Left lung (tissue), 10 donors: ENCODE measurements around the gene VWC2L. TPM values are rescaled to one million over a fixed set of nuclear protein-coding genes. Genes with fewer than 3 reads are reported as not detected.
A peak's percentile ranks its signal among the peaks of the same experiment; 100 is the strongest.

Source experiments
- ATAC-seq: fragments of 200-7000 bp; cut with Tn5 transposase; one replicate; pipeline ENCODE4 v1.9.1; 2020; ENCODE audit warnings: moderate library complexity
- DNase-seq, 4 donors: peaks; one replicate each; pipeline ENCODE4 v3.0.0-alpha.2; 2013 to 2020
- H3K27ac ChIP-seq, 2 donors: fragments of 200-600 bp; sonication (generic) in 1 of 2; one replicate each; pipeline versions ENCODE4 v1.5.0 to v1.8.0; 2020 to 2021
- H3K27me3 ChIP-seq, 2 donors: fragments of 200-600 bp; sonication (generic) in 1 of 2; one replicate each; pipeline versions ENCODE4 v1.5.0 to v1.8.0; 2020 to 2021
- H3K36me3 ChIP-seq, 2 donors: fragments of 200-600 bp; sonication (generic) in 1 of 2; one replicate each; pipeline versions ENCODE4 v1.5.0 to v1.8.0; 2020 to 2021
- H3K4me1 ChIP-seq, 2 donors: fragments of 200-600 bp; one replicate each; pipeline ENCODE4 v1.8.0; 2021
- H3K4me3 ChIP-seq, 2 donors: fragments of 200-600 bp; sonication (generic) in 1 of 2; one replicate each; pipeline versions ENCODE4 v1.5.0 to v1.8.0; 2020 to 2021; ENCODE audit warnings: mild to moderate bottlenecking in 1 of 2
- H3K9me3 ChIP-seq, 2 donors: fragments of 200-600 bp; sonication (generic) in 1 of 2; one replicate each; pipeline versions ENCODE4 v1.5.0 to v1.8.0; 2020 to 2021
- CTCF ChIP-seq, 2 donors: fragments of 200-600 bp; sonication (generic) in 1 of 2; IDR thresholded peaks; one replicate each; pipeline versions ENCODE4 v1.5.0 to v1.8.0; 2021; ENCODE audit warnings: antibody characterized with exemption in 2 of 2
- intact Hi-C, 2 donors: fragments of 100-400 bp; cut with DNase I; formaldehyde crosslinking; loops; one replicate each; pipeline versions ENCODE4 v1.11.2 to v1.14.2; 2022
- polyA plus RNA-seq, 6 donors: library from polyadenylated mRNA; unstranded; fragments of 120-200 nt; gene quantifications; one replicate each; pipeline ENCODE4 v1.2.1, GENCODE V29; 2013; ENCODE audit not compliant: insufficient read length in 6 of 6
- total RNA-seq, 2 donors: library from RNA; stranded (reverse); fragmentation: NEBNext Ultra II Directional; extraction: Animal tissue kit (Norgen Biotek cat#: 25700); gene quantifications; one replicate each; pipeline ENCODE4 v1.2.1, GENCODE V29; 2021
- donor health status: DM: no; HTN: yes; CAD: no.
- donor health status: DM: no; HTN: no; CAD: no.

The VWC2L gene
- total and polyA plus RNA-seq, 8 donors = 0.06 TPM; not detected in 6

GRCh38 chr2:214465363-214466146 is 54.7 kb downstream of the VWC2L start:
- peak; percentile 36 for ATAC-seq
- no peaks in the 10 kb centered on the region for H3K36me3 ChIP-seq
- intact Hi-C loops = no loop called here
- no peaks in the 10 kb centered on the region for H3K27me3 ChIP-seq
- no peaks in the 10 kb centered on the region for H3K4me1 ChIP-seq
- H3K4me3 ChIP-seq = no peak overlapping the region
- TF ChIP-seq CTCF (IDR thresholded peaks at IDR 0.05) = no peak
- DNase-seq = no peak
- H3K9me3 ChIP-seq = peaks cover 0 to 3% of the 10 kb centered on the region in 2 donors
- no peak overlapping the region for H3K27ac ChIP-seq

GRCh38 chr2:214469728-214470127 is 58.9 kb downstream of the VWC2L start:
- Histone ChIP-seq H3K9me3 (no peaks in the 10 kb centered on the region), H3K27ac (no peak overlapping the region), H3K4me1 (no peaks in the 10 kb centered on the region), H3K4me3 (no peak overlapping the region), H3K36me3 (no peaks in the 10 kb centered on the region), H3K27me3 (no peaks in the 10 kb centered on the region)
- no peak for TF ChIP-seq CTCF (IDR thresholded peaks at IDR 0.05)
- no peak for ATAC-seq
- DNase-seq = no peak
- intact Hi-C loops = no loop called here

GRCh38 chr2:214471382-214471781 is 60.5 kb downstream of the VWC2L start:
- no peaks in the 10 kb centered on the region for H3K36me3 ChIP-seq
- DNase-seq = no peak
- intact Hi-C loops = no loop called here
- no peak overlapping the region for H3K4me3 ChIP-seq
- H3K27me3 ChIP-seq = no peaks in the 10 kb centered on the region
- no peaks in the 10 kb centered on the region for H3K4me1 ChIP-seq
- no peak for ATAC-seq
- no peaks in the 10 kb centered on the region for H3K9me3 ChIP-seq
- TF ChIP-seq CTCF (IDR thresholded peaks at IDR 0.05) = no peak
- no peak overlapping the region for H3K27ac ChIP-seq

- Histone ChIP-seq H3K27ac (no peak overlapping the region), H3K36me3 (no peaks in the 10 kb centered on the region), H3K4me1 (no peaks in the 10 kb centered on the region), H3K9me3 (no peaks in the 10 kb centered on the region), H3K27me3 (no peaks in the 10 kb centered on the region), H3K4me3 (no peak overlapping the region)
- TF ChIP-seq CTCF (IDR thresholded peaks at IDR 0.05) = no peak
- DNase-seq (no peak), ATAC-seq (no peak)
- intact Hi-C loops = no loop called here
Observed at GRCh38 chr2:214471990-214472389, 61.1 kb downstream of the VWC2L start.

- intact Hi-C loops = no loop called here
- H3K27ac ChIP-seq = no peak overlapping the region
- DNase-seq = no peak
- ATAC-seq = no peak
- no peaks in the 10 kb centered on the region for H3K36me3 ChIP-seq
- H3K4me3 ChIP-seq = no peak overlapping the region
- H3K27me3 ChIP-seq = no peaks in the 10 kb centered on the region
- no peak for TF ChIP-seq CTCF (IDR thresholded peaks at IDR 0.05)
- H3K4me1 ChIP-seq = no peaks in the 10 kb centered on the region
- H3K9me3 ChIP-seq = no peaks in the 10 kb centered on the region
Observed at GRCh38 chr2:214477305-214477704, 66.5 kb downstream of the VWC2L start.
